ENCODE measurements around the gene SLC4A4. TPM values are rescaled to one million over a fixed set of nuclear protein-coding genes. Genes with fewer than 3 reads are reported as not detected.

The SLC4A4 gene
- polyA plus RNA-seq, 1 of the 3 experiments (the other 2 are of a cell fraction), result not detected

GRCh38 chr4:71429106-71429505, 90.3 kb downstream of the SLC4A4 start:
- no peak overlapping the region for H3K4me3 ChIP-seq (ENCODE audit: low read depth in 2 of 2, low read length in 1 of 2)
- 4% methylated on average over 2 of the region's 2 CpGs for WGBS (ENCODE audit: low lambda C conversion rate)
- no peak overlapping the region for H3K4me2 ChIP-seq
- no peaks in the 10 kb centered on the region for H3K36me3 ChIP-seq (replicated peaks in 1 of 2; ENCODE audit: control insufficient read depth in 1 of 2, insufficient read depth in 2 of 2, low read length in 1 of 2)
- no peak for TF ChIP-seq IRF3 (IDR thresholded peaks at IDR 0.05; ENCODE audit: low read depth, low read length)
- no peak for TF ChIP-seq TEAD4 (IDR thresholded peaks at IDR 0.05; ENCODE audit: borderline replicate concordance, insufficient read depth)
- TF ChIP-seq TCF12 (IDR thresholded peaks at IDR 0.05), result no peak
- no peak for TF ChIP-seq FOXM1 (IDR thresholded peaks at IDR 0.05; ENCODE audit: low read depth)
- no peak for TF ChIP-seq SMC3 (IDR thresholded peaks at IDR 0.05; ENCODE audit: low read depth, low read length)
- TF ChIP-seq GABPA (IDR thresholded peaks at IDR 0.05; ENCODE audit: low read depth), result no peak
- no peak for TF ChIP-seq NRF1 (IDR thresholded peaks at IDR 0.05; ENCODE audit: low read depth, low read length)
- no peak for TF ChIP-seq FOSL2 (IDR thresholded peaks at IDR 0.05; ENCODE audit: borderline replicate concordance, low read depth)
- TF ChIP-seq RAD21 (IDR thresholded peaks at IDR 0.05; ENCODE audit: low read length), result no peak
- no peaks in the 10 kb centered on the region for H3F3A ChIP-seq (replicated peaks; ENCODE audit: insufficient read depth)
- ChIA-PET CTCF (interaction anchor here (0.7 to 1.4 kb wide), 2 partner anchors 13 to 866 kb away, joined by 3 read pairs; no protein-coding TSS in a partner anchor), POLR2A (no interaction called here)
- H3K27ac ChIP-seq (ENCODE audit: low read depth in 2 of 2, low read length in 1 of 2), result no peak overlapping the region
- no peaks in the 10 kb centered on the region for H3K9me2 ChIP-seq
- H3K9ac ChIP-seq, result no peak overlapping the region
- no peaks in the 10 kb centered on the region for H3K9me3 ChIP-seq
- no peaks in the 10 kb centered on the region for H3K4me1 ChIP-seq (ENCODE audit: control insufficient read depth in 1 of 2, insufficient read depth in 2 of 2, low read depth in 1 of 2, low read length in 1 of 2)
- no peaks in the 10 kb centered on the region for H3K79me2 ChIP-seq (ENCODE audit: insufficient read depth)
- no peaks in the 10 kb centered on the region for H4K20me1 ChIP-seq (ENCODE audit: insufficient read depth)
- H2AFZ ChIP-seq (ENCODE audit: low read depth), result no peak overlapping the region
- no peaks in the 10 kb centered on the region for H3K27me3 ChIP-seq (ENCODE audit: insufficient read depth)
- no peak for DNase-seq

GRCh38 chr4:71429962-71430361, 91.1 kb downstream of the SLC4A4 start:
- H3K27me3 ChIP-seq (ENCODE audit: insufficient read depth), result no peaks in the 10 kb centered on the region
- no peak overlapping the region for H3K4me3 ChIP-seq (ENCODE audit: low read depth in 2 of 2, low read length in 1 of 2)
- no peaks in the 10 kb centered on the region for H3K4me1 ChIP-seq (ENCODE audit: control insufficient read depth in 1 of 2, insufficient read depth in 2 of 2, low read depth in 1 of 2, low read length in 1 of 2)
- no peak overlapping the region for H2AFZ ChIP-seq (ENCODE audit: low read depth)
- DNase-seq, result no peak
- no peaks in the 10 kb centered on the region for H3K9me2 ChIP-seq
- H3K9me3 ChIP-seq, result no peaks in the 10 kb centered on the region
- POLR2A ChIA-PET, result no interaction called here
- no peaks in the 10 kb centered on the region for H3K36me3 ChIP-seq (replicated peaks in 1 of 2; ENCODE audit: control insufficient read depth in 1 of 2, insufficient read depth in 2 of 2, low read length in 1 of 2)
- no peaks in the 10 kb centered on the region for H3K79me2 ChIP-seq (ENCODE audit: insufficient read depth)
- no peak overlapping the region for H3K4me2 ChIP-seq
- no peaks in the 10 kb centered on the region for H3F3A ChIP-seq (replicated peaks; ENCODE audit: insufficient read depth)
- CTCF ChIA-PET, result no interaction called here
- TF ChIP-seq MXI1 (IDR thresholded peaks at IDR 0.05; ENCODE audit: low read depth, low read length) (no peak), GATA2 (CRISPR knock-in tag; IDR thresholded peaks at IDR 0.05) (no peak), RCOR1 (IDR thresholded peaks at IDR 0.05; ENCODE audit: low read length) (no peak), FOSL2 (IDR thresholded peaks at IDR 0.05; ENCODE audit: borderline replicate concordance, low read depth) (no peak), IRF3 (IDR thresholded peaks at IDR 0.05; ENCODE audit: low read depth, low read length) (no peak), NRF1 (IDR thresholded peaks at IDR 0.05; ENCODE audit: low read depth, low read length) (no peak)
- H4K20me1 ChIP-seq (ENCODE audit: insufficient read depth), result no peaks in the 10 kb centered on the region
- H3K9ac ChIP-seq, result no peak overlapping the region
- H3K27ac ChIP-seq (ENCODE audit: low read depth in 2 of 2, low read length in 1 of 2), result no peak overlapping the region
